Measurements from ENCODE around the gene RPL36.
A peak's percentile ranks its signal among the peaks of the same experiment; 100 is the strongest.

GRCh38 chr19:5651361-5651760 is 38.7 kb upstream of the RPL36 start:
- TF ChIP-seq EZH2 (IDR thresholded peaks at IDR 0.05; ENCODE audit: low read depth, low read length, severe bottlenecking) (no peak), SIN3A (conservative IDR thresholded peaks at IDR 0.05 in 1 of 2, IDR thresholded peaks at IDR 0.05 in 1 of 2; ENCODE audit: low read depth in 1 of 2, low read length in 2 of 2) (no peak), CTCF (IDR thresholded peaks at IDR 0.05; ENCODE audit: control extremely low read depth in 1 of 3, insufficient read depth in 1 of 3, low read depth in 1 of 3, low read length in 3 of 3) (peak in 2 of 3 experiments; percentile 8 to 23; a peak in 1 of 4 replicates), TAF1 (IDR thresholded peaks at IDR 0.05; ENCODE audit: low read depth, low read length) (no peak)
